ENCODE results near the gene SCNM1. TPM values are rescaled to one million over a fixed set of nuclear protein-coding genes. Genes with fewer than 3 reads are reported as not detected.

The SCNM1 gene
- total RNA-seq, 2 donors from 2014 or later: 16.2 to 28.0 TPM

GRCh38 chr1:151131701-151132334 is 34.1 kb upstream of the SCNM1 start:
- Histone ChIP-seq H3K9me3 (no peaks in the 10 kb centered on the region), H3K4me3 (no peak overlapping the region), H3K36me3 (replicated peaks in 1 of 2; ENCODE audit: insufficient read depth in 1 of 2, low read depth in 2 of 2) (no peaks in the 10 kb centered on the region), H3K27ac (no peak overlapping the region), H3K27me3 (peaks cover 0 to 23% of the 10 kb centered on the region in 2 donors), H3K4me1 (peaks cover 17% of the 10 kb centered on the region)
- peak in 1 of 4 donors; percentile 26 for DNase-seq
- WGBS, 2 donors: 44 to 48% methylated on average over 30 to 39 of the region's 39 CpGs
- ATAC-seq: peak; percentile 57
- intact Hi-C loops (cut with DNase I): no loop called here
- no peak for TF ChIP-seq CTCF (IDR thresholded peaks at IDR 0.05)
- no peak for TF ChIP-seq POLR2A (IDR thresholded peaks at IDR 0.05)

- no peak for TF ChIP-seq CTCF (IDR thresholded peaks at IDR 0.05)
- no peak for TF ChIP-seq POLR2A (IDR thresholded peaks at IDR 0.05)
- H3K27ac ChIP-seq: no peak overlapping the region
- intact Hi-C loops (cut with DNase I): no loop called here
- no peak for DNase-seq
- 15 to 33% methylated on average over 13 to 31 of the region's 74 CpGs for WGBS, 2 donors
- no peaks in the 10 kb centered on the region for H3K36me3 ChIP-seq (replicated peaks in 1 of 2; ENCODE audit: insufficient read depth in 1 of 2, low read depth in 2 of 2)
- H3K9me3 ChIP-seq: no peaks in the 10 kb centered on the region
- H3K27me3 ChIP-seq: peaks cover 0 to 23% of the 10 kb centered on the region in 2 donors
- no peak overlapping the region for H3K4me3 ChIP-seq
- H3K4me1 ChIP-seq: peaks cover 17% of the 10 kb centered on the region
- no peak for ATAC-seq
These were observed 33.5 kb upstream of the SCNM1 start for GRCh38 chr1:151132335-151133017.

GRCh38 chr1:151133018-151133806 is 32.7 kb upstream of the SCNM1 start:
- H3K9me3 ChIP-seq: no peaks in the 10 kb centered on the region
- ATAC-seq (no peak), DNase-seq (peak in 1 of 4 donors; percentile 7)
- H3K27me3 ChIP-seq: peaks cover 0 to 23% of the 10 kb centered on the region in 2 donors
- intact Hi-C loops (cut with DNase I): no loop called here
- TF ChIP-seq CTCF (IDR thresholded peaks at IDR 0.05) (no peak), POLR2A (IDR thresholded peaks at IDR 0.05) (no peak)
- H3K27ac ChIP-seq: no peak overlapping the region
- H3K36me3 ChIP-seq (replicated peaks in 1 of 2; ENCODE audit: insufficient read depth in 1 of 2, low read depth in 2 of 2): no peaks in the 10 kb centered on the region
- H3K4me1 ChIP-seq: peaks cover 17% of the 10 kb centered on the region
- H3K4me3 ChIP-seq: no peak overlapping the region
- 59 to 68% methylated on average over 19 to 45 of the region's 65 CpGs for WGBS, 2 donors

GRCh38 chr1:151134396-151134795 is 31.5 kb upstream of the SCNM1 start:
- intact Hi-C loops (cut with DNase I): no loop called here
- TF ChIP-seq POLR2A (IDR thresholded peaks at IDR 0.05): no peak
- TF ChIP-seq CTCF (IDR thresholded peaks at IDR 0.05): no peak
- no peaks in the 10 kb centered on the region for H3K9me3 ChIP-seq
- H3K36me3 ChIP-seq (replicated peaks in 1 of 2; ENCODE audit: insufficient read depth in 1 of 2, low read depth in 2 of 2): no peaks in the 10 kb centered on the region
- DNase-seq (peak in 1 of 4 donors; percentile 39), ATAC-seq (no peak)
- H3K27ac ChIP-seq: no peak overlapping the region
- no peak overlapping the region for H3K4me3 ChIP-seq
- H3K4me1 ChIP-seq: peaks cover 17% of the 10 kb centered on the region
- H3K27me3 ChIP-seq: peaks cover 0 to 23% of the 10 kb centered on the region in 2 donors
- WGBS, 2 donors: 45 to 59% methylated on average over 3 of the region's 3 CpGs

All from body of pancreas (tissue), 4 donors.